ENCODE results near the gene PCCA.

DNA sequence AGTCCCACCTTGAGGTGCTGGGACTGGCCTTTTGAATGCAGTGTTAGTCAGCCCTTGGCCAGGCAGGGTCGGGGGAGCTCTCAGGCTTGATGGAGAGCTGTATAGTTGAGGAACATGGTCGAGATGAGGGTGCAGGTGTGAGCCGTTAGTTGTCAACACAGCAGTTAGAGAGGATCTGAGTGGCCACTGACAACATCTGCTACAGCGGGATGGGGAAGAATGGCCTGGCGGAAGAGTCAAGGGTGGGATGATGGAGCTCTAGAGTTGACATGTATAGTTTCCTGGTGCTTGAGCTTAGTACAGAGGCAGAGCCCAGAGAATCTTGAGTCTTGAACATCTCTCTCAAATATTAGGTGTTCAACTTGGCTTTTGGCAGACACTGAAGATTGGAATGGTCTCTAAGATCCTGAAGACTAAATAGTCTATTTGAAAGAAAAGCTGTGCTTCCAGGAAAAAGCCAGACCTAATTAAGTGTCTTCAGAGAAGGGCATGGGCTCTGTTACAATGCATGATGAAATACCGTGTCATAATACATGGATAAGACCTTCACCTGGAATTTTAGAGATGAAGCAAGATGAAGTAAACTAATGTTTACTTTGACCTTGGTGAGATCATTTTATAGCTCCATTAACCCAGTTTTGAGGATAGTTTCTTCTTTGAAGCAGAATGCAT is 9.7 kb downstream of the PCCA start:
- TF ChIP-seq CTCF (IDR thresholded peaks at IDR 0.05; ENCODE audit: low read depth, low read length, missing input control) (no peak), MAX (IDR thresholded peaks at IDR 0.05) (no peak), TAF1 (conservative IDR thresholded peaks at IDR 0.05) (no peak), RAD21 (IDR thresholded peaks at IDR 0.05) (peak in 1 of 2 donors; percentile 9)
- TF ChIP-seq, protein P1, sequence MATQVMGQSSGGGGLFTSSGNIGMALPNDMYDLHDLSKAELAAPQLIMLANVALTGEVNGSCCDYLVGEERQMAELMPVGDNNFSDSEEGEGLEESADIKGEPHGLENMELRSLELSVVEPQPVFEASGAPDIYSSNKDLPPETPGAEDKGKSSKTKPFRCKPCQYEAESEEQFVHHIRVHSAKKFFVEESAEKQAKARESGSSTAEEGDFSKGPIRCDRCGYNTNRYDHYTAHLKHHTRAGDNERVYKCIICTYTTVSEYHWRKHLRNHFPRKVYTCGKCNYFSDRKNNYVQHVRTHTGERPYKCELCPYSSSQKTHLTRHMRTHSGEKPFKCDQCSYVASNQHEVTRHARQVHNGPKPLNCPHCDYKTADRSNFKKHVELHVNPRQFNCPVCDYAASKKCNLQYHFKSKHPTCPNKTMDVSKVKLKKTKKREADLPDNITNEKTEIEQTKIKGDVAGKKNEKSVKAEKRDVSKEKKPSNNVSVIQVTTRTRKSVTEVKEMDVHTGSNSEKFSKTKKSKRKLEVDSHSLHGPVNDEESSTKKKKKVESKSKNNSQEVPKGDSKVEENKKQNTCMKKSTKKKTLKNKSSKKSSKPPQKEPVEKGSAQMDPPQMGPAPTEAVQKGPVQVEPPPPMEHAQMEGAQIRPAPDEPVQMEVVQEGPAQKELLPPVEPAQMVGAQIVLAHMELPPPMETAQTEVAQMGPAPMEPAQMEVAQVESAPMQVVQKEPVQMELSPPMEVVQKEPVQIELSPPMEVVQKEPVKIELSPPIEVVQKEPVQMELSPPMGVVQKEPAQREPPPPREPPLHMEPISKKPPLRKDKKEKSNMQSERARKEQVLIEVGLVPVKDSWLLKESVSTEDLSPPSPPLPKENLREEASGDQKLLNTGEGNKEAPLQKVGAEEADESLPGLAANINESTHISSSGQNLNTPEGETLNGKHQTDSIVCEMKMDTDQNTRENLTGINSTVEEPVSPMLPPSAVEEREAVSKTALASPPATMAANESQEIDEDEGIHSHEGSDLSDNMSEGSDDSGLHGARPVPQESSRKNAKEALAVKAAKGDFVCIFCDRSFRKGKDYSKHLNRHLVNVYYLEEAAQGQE (IDR thresholded peaks at IDR 0.05), result no peak
- TF ChIP-seq, protein P2, sequence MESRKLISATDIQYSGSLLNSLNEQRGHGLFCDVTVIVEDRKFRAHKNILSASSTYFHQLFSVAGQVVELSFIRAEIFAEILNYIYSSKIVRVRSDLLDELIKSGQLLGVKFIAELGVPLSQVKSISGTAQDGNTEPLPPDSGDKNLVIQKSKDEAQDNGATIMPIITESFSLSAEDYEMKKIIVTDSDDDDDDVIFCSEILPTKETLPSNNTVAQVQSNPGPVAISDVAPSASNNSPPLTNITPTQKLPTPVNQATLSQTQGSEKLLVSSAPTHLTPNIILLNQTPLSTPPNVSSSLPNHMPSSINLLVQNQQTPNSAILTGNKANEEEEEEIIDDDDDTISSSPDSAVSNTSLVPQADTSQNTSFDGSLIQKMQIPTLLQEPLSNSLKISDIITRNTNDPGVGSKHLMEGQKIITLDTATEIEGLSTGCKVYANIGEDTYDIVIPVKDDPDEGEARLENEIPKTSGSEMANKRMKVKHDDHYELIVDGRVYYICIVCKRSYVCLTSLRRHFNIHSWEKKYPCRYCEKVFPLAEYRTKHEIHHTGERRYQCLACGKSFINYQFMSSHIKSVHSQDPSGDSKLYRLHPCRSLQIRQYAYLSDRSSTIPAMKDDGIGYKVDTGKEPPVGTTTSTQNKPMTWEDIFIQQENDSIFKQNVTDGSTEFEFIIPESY (IDR thresholded peaks at IDR 0.05), result peak; percentile 33

Measured in liver (tissue), 3 donors.